ENCODE data around the gene ITPRID2.

DNA sequence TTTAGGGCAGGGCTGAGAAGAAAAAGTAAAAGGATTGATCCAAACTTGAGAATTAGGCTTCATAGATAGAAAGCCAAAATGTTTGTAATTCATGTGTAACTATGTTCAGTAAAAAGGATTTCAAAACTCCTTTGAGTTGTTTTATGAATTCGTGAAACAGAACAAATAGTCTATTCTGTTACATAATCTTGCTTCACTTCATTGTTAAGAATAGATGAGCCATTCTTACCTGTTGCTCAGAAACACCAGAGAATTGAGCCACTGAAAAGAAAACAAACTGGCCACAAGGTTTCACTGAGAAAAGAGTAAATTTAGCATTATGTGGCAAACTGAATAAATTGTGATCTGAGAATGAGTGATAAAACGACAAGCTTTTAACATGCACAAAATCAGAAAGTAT is 4.5 kb upstream of the ITPRID2 start:
- TF ChIP-seq ETV5 (CRISPR knock-in tag; IDR thresholded peaks at IDR 0.05; ENCODE audit: borderline replicate concordance) (no peak), ZNF883 (CRISPR knock-in tag; IDR thresholded peaks at IDR 0.05; ENCODE audit: not compliant biosample characterization) (no peak), SYNCRIP (IDR thresholded peaks at IDR 0.05; ENCODE audit: insufficient read depth, low read depth, low read length) (no peak)
